Left ventricle myocardium inferior (tissue), 1 donor: ENCODE results near the gene SSBP2. TPM values are rescaled to one million over a fixed set of nuclear protein-coding genes. Genes with fewer than 3 reads are reported as not detected.
A peak's percentile ranks its signal among the peaks of the same experiment; 100 is the strongest.

Experiments
- DNase-seq: peaks from one replicate; pipeline ENCODE4 v3.0.0-alpha.2; 2020
- H3K27ac ChIP-seq: fragments of 200-600 bp; replicated peaks from 2 replicates; pipeline ENCODE4 v1.8.0; 2021
- H3K27me3 ChIP-seq: fragments of 200-600 bp; 2 replicates; pipeline ENCODE4 v1.8.0; 2021; ENCODE audit warnings: low read depth
- H3K36me3 ChIP-seq: fragments of 200-600 bp; 2 replicates; pipeline ENCODE4 v1.8.0; 2021
- H3K4me1 ChIP-seq: fragments of 200-600 bp; 2 replicates; pipeline ENCODE4 v1.8.0; 2021
- H3K4me3 ChIP-seq: fragments of 200-600 bp; 2 replicates; pipeline ENCODE4 v1.8.0; 2021; ENCODE audit warnings: mild to moderate bottlenecking, moderate library complexity
- H3K9me3 ChIP-seq: fragments of 200-600 bp; replicated peaks from 2 replicates; pipeline ENCODE4 v1.8.0; 2021
- intact Hi-C: fragments of 100-400 bp; cut with micrococcal nuclease; formaldehyde crosslinking; loops from one replicate; pipeline ENCODE4 v1.11.0; 2022
- total RNA-seq: library from RNA; stranded (reverse); fragmentation: NEBNext Ultra II Directional; extraction: Animal tissue kit (Norgen Biotek cat#: 25700); gene quantifications from one replicate; pipeline ENCODE4 v1.2.1, GENCODE V29; 2021
- TF ChIP-seq, protein P1 (sequence below): fragments of 200-600 bp; IDR thresholded peaks from 2 replicates; pipeline ENCODE4 v1.8.0; 2021; ENCODE audit warnings: antibody characterized with exemption, mild to moderate bottlenecking, borderline replicate concordance
- donor health status: DM: no; HTN: yes; CAD: no; lungs with severe emphysema.

SSBP2 gene
- total RNA-seq, 1 donor from 2014 or later = 40.7 TPM

DNA sequence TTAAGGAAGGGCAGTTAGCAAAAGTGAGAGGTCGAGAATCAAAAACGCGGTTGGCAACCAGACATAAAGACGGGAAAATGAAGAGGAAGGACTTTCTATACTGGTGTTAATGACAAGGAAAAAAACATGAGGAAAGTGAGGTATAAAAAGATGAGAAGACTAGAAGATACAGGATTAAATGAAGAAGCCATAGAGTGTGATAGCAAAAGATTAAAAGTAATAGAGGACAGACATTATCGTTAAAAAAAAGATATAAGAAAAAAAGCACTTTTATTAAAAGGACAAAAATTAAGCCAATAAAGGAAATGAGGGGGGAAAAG lies 1.7 kb upstream of the SSBP2 start:
- H3K36me3 ChIP-seq = no peaks in the 10 kb centered on the region
- intact Hi-C loops = loop anchor here (5.0 kb wide), 1 partner anchor 220 kb away; the partner anchor contains the start of gene ATG10

DNA sequence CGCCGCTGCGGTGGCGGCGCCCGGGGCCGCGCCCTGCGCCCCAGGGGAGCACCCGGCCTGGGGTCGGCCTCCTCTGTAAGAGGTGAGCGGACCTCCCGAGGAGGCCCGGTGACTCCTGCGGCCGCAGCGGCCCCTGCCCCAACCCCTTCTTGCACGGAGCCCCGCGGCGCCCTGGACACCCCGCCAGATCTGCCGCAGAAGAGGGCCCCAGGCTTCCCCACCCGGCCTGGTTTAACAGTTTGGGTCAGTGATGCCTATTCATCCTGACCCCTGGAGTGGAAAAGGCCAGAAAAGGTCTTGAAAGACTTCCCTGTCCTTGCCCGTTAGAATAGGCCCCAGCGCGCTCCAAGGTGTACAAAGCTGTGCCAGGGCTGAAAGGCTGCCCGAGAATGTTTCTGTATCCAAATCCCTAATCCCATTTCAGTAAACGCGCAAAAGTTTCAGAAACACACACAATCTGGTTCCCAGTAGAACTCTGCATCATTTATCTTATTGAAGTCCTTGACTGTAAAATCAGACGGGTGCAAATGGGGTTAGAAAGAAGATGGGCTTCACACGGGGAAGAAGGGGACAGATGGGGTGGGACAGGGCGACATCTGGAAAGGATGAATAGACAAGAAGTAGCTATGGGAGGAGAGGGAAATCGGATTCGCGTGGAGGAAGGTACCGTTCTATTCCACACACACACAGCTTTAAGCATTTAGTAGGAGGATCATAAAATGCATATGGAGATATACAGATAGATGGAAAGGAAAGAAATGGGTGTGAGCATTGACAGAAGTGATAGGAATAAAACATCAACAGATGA lies 1.1 kb upstream of the SSBP2 start:
- no peaks in the 10 kb centered on the region for H3K27me3 ChIP-seq
- no peak for DNase-seq
- no peaks in the 10 kb centered on the region for H3K36me3 ChIP-seq
- peaks cover 75% of the 10 kb centered on the region for H3K4me1 ChIP-seq
- no peaks in the 10 kb centered on the region for H3K9me3 ChIP-seq
- peak overlapping the region; percentile 94 for H3K4me3 ChIP-seq
- TF ChIP-seq, protein P1, sequence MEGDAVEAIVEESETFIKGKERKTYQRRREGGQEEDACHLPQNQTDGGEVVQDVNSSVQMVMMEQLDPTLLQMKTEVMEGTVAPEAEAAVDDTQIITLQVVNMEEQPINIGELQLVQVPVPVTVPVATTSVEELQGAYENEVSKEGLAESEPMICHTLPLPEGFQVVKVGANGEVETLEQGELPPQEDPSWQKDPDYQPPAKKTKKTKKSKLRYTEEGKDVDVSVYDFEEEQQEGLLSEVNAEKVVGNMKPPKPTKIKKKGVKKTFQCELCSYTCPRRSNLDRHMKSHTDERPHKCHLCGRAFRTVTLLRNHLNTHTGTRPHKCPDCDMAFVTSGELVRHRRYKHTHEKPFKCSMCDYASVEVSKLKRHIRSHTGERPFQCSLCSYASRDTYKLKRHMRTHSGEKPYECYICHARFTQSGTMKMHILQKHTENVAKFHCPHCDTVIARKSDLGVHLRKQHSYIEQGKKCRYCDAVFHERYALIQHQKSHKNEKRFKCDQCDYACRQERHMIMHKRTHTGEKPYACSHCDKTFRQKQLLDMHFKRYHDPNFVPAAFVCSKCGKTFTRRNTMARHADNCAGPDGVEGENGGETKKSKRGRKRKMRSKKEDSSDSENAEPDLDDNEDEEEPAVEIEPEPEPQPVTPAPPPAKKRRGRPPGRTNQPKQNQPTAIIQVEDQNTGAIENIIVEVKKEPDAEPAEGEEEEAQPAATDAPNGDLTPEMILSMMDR = no peak
- H3K27ac ChIP-seq = peak overlapping the region; percentile 100
- intact Hi-C loops = loop anchor here (5.0 kb wide), 1 partner anchor 220 kb away; the partner anchor contains the start of gene ATG10

More for the DNA sequence above, 1.7 kb upstream of the SSBP2 start:
- no peaks in the 10 kb centered on the region for H3K9me3 ChIP-seq
- no peak for DNase-seq
- no peaks in the 10 kb centered on the region for H3K27me3 ChIP-seq
- TF ChIP-seq, protein P1 = no peak
- peak overlapping the region; percentile 94 for H3K4me3 ChIP-seq
- peak overlapping the region; percentile 100 for H3K27ac ChIP-seq
- H3K4me1 ChIP-seq = peaks cover 75% of the 10 kb centered on the region

DNA sequence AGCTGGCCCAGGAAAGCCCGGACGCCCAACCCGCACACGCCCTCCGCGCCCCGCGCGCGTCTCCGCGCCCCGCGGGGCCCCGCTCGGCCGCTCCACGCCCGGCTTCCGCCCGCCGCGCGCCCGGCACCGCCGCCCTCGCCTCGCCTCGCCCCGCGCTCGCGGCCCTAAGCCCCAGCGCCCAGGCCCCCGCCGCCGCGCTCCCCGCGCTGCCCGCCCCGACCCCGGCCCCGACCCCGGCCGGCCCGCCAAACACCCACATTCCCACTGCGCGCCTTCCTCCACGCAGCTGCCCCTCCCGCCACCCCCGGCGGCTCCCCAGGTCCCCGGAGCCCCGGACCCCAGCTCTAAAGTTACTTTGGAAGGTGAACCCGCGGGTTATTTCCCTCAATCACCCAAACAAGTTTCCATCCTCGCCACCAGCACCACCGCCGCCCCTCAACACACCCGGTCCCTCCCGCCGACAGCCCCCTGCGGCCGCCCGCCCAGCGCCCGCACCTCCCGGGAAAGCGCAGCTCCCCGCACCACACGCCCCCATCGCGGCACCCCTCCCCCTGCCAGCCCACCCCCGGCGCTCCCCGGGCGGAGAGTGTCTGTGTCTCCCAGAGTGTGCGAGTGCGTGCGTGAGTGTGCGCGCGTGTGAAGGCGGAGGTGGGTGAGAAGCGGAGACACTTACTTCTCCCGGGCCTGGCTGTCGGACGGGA lies 439 bp downstream of the SSBP2 start:
- peaks cover 63% of the 10 kb centered on the region for H3K4me1 ChIP-seq

DNA sequence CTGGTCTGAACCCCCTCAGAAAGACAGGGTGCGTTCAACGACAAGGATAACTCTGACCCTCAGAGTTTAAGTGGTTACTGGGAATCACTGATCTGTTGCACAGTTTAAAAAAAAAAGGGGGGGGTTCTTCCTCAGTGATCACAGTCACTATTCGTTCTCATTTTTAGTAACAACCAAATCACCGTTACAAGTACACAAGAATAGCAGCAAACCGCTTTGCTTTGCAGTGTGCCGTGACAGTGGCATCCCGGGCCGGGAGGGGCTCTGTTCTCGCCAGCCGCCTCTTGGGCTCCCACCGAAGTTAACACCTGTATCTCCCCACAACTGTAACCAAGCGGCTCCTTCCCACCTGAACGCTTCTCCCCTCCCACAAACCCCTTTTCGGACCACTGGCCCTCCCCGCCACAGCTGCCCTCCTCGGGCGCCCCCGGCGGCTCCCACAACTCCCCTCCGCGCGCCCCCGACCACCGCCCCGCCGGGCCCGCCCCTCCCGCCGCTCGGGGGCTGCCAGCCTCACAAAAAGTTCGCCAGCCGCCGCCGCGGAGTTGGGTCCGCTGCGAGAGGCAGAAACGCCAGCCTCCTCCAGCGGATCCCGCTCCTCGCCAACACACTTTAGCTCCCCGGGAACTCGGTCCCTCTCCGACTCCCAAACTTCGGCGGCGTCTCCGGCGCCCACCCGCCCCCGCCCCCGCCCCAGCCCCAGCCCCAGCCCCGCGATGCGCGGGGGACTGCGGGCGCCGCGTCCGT lies 1.2 kb downstream of the SSBP2 start:
- peak overlapping the region; percentile 100 for H3K27ac ChIP-seq
- TF ChIP-seq, protein P1 = no peak
- no peaks in the 10 kb centered on the region for H3K27me3 ChIP-seq
- H3K36me3 ChIP-seq = no peaks in the 10 kb centered on the region
- peak overlapping the region; percentile 94 for H3K4me3 ChIP-seq
- peak; percentile 27 for DNase-seq
- intact Hi-C loops = loop anchor here (5.0 kb wide), 2 partner anchors 223 to 242 kb away; partner anchors contain the start of gene ATG10
- H3K9me3 ChIP-seq = no peaks in the 10 kb centered on the region
- H3K4me1 ChIP-seq = peaks cover 56% of the 10 kb centered on the region

More for the DNA sequence above, 439 bp downstream of the SSBP2 start:
- DNase-seq = no peak
- intact Hi-C loops = loop anchor here (5.0 kb wide), 1 partner anchor 222 kb away; the partner anchor contains the start of gene ATG10
- no peaks in the 10 kb centered on the region for H3K9me3 ChIP-seq
- H3K4me3 ChIP-seq = peak overlapping the region; percentile 94
- TF ChIP-seq, protein P1 = no peak
- H3K27me3 ChIP-seq = no peaks in the 10 kb centered on the region
- H3K36me3 ChIP-seq = no peaks in the 10 kb centered on the region
- peak overlapping the region; percentile 100 for H3K27ac ChIP-seq

DNA sequence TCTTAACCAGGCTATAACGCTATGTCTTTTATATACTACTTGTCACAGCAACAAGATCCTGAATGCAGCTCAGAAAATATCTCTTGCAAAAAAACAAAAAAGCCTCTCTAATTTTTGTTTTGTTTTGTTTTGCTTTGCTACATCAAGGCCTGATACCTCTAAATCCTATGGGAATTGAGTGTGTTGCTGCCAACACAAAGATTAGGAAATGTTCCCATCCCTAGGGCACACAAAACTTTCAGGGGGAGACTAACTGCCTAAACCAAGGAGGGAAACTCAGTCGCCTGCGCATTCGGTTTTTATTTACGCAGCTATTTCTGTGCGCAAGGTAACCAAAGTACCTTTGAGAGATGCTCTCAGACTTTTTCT lies 1.7 kb downstream of the SSBP2 start:
- TF ChIP-seq, protein P1 = no peak
- intact Hi-C loops = loop anchor here (5.0 kb wide), 1 partner anchor 242 kb away; no protein-coding TSS in a partner anchor
- Histone ChIP-seq H3K27ac (peak overlapping the region; percentile 100), H3K4me1 (peaks cover 51% of the 10 kb centered on the region), H3K27me3 (no peaks in the 10 kb centered on the region), H3K36me3 (no peaks in the 10 kb centered on the region), H3K9me3 (no peaks in the 10 kb centered on the region), H3K4me3 (peak overlapping the region; percentile 94)
- DNase-seq = no peak
